Kidney epithelial cell (primary cell): ENCODE data around the gene VSX1. TPM values are rescaled to one million over a fixed set of nuclear protein-coding genes. Genes with fewer than 3 reads are reported as not detected.

ENCODE experiments used
- DNase-seq: peaks from one replicate; pipeline ENCODE4 v3.0.0-alpha.2; 2010; ENCODE audit warnings: low read depth
- H3K27me3 ChIP-seq: 2 replicates; pipeline ENCODE4 v1.6.0; 2011; ENCODE audit warnings: low read length; ENCODE audit not compliant: control insufficient read depth, insufficient read depth
- H3K36me3 ChIP-seq: 2 replicates; pipeline ENCODE4 v1.5.1; 2011; ENCODE audit warnings: low read length; ENCODE audit not compliant: control insufficient read depth, insufficient read depth
- H3K4me3 ChIP-seq: 2 replicates; pipeline ENCODE4 v1.5.1; 2011; ENCODE audit warnings: low read depth, mild to moderate bottlenecking, control low read depth, low read length
- total RNA-seq: library from RNA; depleted of rRNA; stranded (reverse); fragments of >200 nt; gene quantifications from 2 replicates; pipeline ENCODE4 v1.2.3, GENCODE V29; 2015
- TF ChIP-seq, protein P1 (sequence below): IDR thresholded peaks from 2 replicates; pipeline ENCODE4 v1.5.1; 2011; ENCODE audit warnings: mild to moderate bottlenecking, moderate library complexity, low read length, control low read depth, inconsistent platforms; ENCODE audit not compliant: insufficient read depth, poor library complexity, severe bottlenecking

VSX1 gene
- total RNA-seq, 1 donor from 2014 or later = not detected

- Histone ChIP-seq H3K27me3 (peaks cover 52% of the 10 kb centered on the region), H3K36me3 (no peaks in the 10 kb centered on the region), H3K4me3 (no peak overlapping the region)
- no peak for DNase-seq
- TF ChIP-seq, protein P1, sequence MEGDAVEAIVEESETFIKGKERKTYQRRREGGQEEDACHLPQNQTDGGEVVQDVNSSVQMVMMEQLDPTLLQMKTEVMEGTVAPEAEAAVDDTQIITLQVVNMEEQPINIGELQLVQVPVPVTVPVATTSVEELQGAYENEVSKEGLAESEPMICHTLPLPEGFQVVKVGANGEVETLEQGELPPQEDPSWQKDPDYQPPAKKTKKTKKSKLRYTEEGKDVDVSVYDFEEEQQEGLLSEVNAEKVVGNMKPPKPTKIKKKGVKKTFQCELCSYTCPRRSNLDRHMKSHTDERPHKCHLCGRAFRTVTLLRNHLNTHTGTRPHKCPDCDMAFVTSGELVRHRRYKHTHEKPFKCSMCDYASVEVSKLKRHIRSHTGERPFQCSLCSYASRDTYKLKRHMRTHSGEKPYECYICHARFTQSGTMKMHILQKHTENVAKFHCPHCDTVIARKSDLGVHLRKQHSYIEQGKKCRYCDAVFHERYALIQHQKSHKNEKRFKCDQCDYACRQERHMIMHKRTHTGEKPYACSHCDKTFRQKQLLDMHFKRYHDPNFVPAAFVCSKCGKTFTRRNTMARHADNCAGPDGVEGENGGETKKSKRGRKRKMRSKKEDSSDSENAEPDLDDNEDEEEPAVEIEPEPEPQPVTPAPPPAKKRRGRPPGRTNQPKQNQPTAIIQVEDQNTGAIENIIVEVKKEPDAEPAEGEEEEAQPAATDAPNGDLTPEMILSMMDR = no peak
These were observed 5.7 kb downstream of the VSX1 start for GRCh38 chr20:25076201-25076600.

GRCh38 chr20:25073544-25073943 lies 8.4 kb downstream of the VSX1 start:
- H3K27me3 ChIP-seq = peaks cover 44% of the 10 kb centered on the region
- H3K36me3 ChIP-seq = no peaks in the 10 kb centered on the region
- no peak for DNase-seq
- TF ChIP-seq, protein P1 = no peak
- no peak overlapping the region for H3K4me3 ChIP-seq

DNA sequence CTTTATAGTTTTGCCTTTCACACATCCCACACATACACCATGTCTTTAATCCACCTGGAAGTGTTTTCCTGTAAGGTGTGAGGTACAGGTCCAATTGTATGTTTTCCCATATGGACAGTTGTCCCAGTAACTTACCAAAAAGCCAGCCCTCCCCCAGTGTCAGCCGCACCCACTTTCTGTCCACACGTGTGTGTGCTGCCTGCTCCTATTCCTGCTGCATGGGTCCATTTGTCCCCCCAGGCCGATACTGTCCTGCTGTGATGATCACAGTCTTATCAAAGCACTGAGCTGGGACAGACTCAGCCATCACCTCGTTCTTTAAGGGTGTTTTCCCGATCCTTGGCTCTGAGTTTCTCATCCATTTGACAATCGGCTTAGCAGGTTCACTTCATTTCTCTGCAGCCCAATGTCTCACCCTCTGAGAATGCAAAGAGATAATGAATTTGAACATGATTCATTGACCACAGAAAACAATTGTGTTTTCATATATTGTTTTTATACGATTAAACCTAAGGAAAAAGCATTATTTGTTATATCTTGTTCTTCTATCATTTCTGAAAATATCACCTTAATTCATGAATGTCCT lies 9.6 kb downstream of the VSX1 start:
- H3K27me3 ChIP-seq = peaks cover 36% of the 10 kb centered on the region
- H3K36me3 ChIP-seq = no peaks in the 10 kb centered on the region
- H3K4me3 ChIP-seq = no peak overlapping the region
- TF ChIP-seq, protein P1 = no peak
- no peak for DNase-seq

GRCh38 chr20:25071734-25072133 lies 10.2 kb downstream of the VSX1 start:
- DNase-seq = no peak
- no peak overlapping the region for H3K4me3 ChIP-seq
- H3K27me3 ChIP-seq = peaks cover 31% of the 10 kb centered on the region
- TF ChIP-seq, protein P1 = no peak
- H3K36me3 ChIP-seq = no peaks in the 10 kb centered on the region

- no peak overlapping the region for H3K4me3 ChIP-seq
- TF ChIP-seq, protein P1 = no peak
- no peaks in the 10 kb centered on the region for H3K36me3 ChIP-seq
- no peak for DNase-seq
- H3K27me3 ChIP-seq = peaks cover 27% of the 10 kb centered on the region
These were observed 11.0 kb downstream of the VSX1 start for GRCh38 chr20:25070821-25071473.
